H7 (cell line): Measurements from ENCODE around the gene SEC14L5. TPM values are rescaled to one million over a fixed set of nuclear protein-coding genes. Genes with fewer than 3 reads are reported as not detected.

Source experiments
- DNase-seq: peaks from one replicate; pipeline ENCODE4 v3.0.0; 2012
- H3K27me3 ChIP-seq: 2 replicates; pipeline ENCODE4 v1.6.0; 2011; ENCODE audit warnings: mild to moderate bottlenecking, low read length; ENCODE audit not compliant: control insufficient read depth, insufficient read depth
- H3K36me3 ChIP-seq: replicated peaks from 2 replicates; pipeline ENCODE4 v1.5.1; 2011; ENCODE audit warnings: low read length; ENCODE audit not compliant: control insufficient read depth, insufficient read depth
- H3K4me3 ChIP-seq: 2 replicates; pipeline ENCODE4 v1.5.1; 2011; ENCODE audit warnings: low read depth, mild to moderate bottlenecking, control low read depth, low read length, moderate library complexity; ENCODE audit not compliant: insufficient read depth
- total RNA-seq: library from RNA; depleted of rRNA; stranded (reverse); fragments of >200 nt; shearing (Covaris generic); gene quantifications from 2 replicates; pipeline ENCODE4 v1.2.3, GENCODE V29; 2014

SEC14L5 gene
- total RNA-seq, 1 experiment from 2014 or later = 2.1 TPM

- DNase-seq = no peak
Observed at GRCh38 chr16:4979736-4980660, 21.9 kb downstream of the SEC14L5 start.

DNA sequence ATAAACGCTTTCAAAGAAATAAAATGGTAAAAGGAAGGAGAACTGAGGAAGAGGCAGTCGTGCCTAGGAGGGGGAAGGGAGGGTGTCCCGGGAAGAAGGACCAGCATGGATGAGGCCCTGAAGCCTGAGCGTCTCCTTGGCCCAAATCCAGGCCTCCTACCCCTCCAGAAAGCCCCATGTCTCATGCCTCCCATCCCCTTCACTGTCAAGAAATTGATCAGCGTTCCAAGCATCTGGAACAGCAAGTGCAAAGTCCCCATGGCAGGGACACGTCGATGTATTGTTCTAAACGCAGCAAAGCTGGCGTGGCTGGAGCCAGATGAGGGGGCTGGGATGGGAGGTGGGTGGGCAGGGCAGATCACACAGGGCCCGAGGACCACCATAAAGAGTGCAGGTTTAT, 22.6 kb downstream of the SEC14L5 start:
- no peak overlapping the region for H3K4me3 ChIP-seq
- no peaks in the 10 kb centered on the region for H3K27me3 ChIP-seq
- no peak for DNase-seq
- no peaks in the 10 kb centered on the region for H3K36me3 ChIP-seq

More at GRCh38 chr16:4979736-4980660, 21.9 kb downstream of the SEC14L5 start:
- no peaks in the 10 kb centered on the region for H3K36me3 ChIP-seq
- H3K4me3 ChIP-seq = no peak overlapping the region
- no peaks in the 10 kb centered on the region for H3K27me3 ChIP-seq

DNA sequence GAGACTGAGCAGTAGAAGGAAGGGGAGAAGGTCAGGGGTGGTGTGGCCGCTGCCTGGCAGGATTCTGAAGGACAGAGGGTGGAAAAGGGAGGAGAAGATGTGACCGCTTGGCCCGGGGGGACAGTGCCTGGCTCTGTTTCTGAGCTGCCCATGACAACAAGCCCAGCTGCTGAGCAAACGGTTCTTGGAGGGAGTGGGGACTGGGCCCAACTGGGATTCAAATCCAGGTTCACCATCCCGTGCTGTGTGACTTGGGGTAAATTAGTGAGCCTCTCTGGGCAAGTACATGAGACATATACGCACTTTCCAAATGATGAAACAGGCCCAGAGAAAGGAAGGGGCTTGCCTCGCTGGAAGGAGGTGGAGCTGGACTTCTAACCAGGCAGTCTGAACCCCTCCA, 23.3 kb downstream of the SEC14L5 start:
- Histone ChIP-seq H3K36me3 (no peaks in the 10 kb centered on the region), H3K27me3 (peaks cover 1% of the 10 kb centered on the region; the same call in 1 of the 2 replicates), H3K4me3 (no peak overlapping the region)
- no peak for DNase-seq

DNA sequence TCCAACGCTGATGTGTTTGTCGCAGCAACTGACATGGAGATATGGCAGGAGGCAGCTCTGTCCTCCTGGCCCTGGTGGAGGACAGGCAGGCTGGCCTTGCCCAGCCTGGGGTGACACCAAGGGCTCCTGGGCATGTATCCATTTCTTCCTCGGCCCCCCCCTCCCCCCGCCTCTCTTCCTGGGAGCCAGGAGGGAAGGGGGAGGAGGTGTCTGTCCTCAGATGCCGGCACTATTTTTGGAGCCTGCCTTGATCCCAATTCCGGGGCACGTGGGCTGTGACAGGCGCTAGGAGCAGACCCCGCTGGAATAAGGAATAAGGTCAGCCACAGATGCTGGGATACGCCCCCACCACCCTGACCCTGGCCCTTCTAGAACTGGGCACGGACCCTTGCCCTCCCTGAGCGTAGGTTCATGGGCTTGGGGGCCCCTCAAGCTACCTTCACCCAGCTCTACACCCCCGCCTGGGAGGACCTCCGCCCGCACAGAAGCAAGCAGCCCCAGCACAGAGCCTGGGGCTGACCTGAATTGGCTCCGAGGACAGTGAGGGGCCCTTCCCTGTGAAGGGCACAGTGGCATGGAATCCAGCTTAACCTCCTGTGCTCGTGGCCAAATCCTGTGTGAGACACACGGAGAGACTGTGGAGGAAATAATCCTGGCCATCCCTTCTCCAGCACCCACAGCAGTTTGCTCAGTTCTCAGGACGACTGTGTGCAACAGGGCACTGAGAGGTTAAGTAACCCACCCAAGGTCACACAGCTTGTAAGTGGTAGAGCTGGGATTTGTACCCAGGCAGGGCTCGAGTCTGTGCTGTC, 24.1 kb downstream of the SEC14L5 start:
- DNase-seq = peak; percentile 59

DNA sequence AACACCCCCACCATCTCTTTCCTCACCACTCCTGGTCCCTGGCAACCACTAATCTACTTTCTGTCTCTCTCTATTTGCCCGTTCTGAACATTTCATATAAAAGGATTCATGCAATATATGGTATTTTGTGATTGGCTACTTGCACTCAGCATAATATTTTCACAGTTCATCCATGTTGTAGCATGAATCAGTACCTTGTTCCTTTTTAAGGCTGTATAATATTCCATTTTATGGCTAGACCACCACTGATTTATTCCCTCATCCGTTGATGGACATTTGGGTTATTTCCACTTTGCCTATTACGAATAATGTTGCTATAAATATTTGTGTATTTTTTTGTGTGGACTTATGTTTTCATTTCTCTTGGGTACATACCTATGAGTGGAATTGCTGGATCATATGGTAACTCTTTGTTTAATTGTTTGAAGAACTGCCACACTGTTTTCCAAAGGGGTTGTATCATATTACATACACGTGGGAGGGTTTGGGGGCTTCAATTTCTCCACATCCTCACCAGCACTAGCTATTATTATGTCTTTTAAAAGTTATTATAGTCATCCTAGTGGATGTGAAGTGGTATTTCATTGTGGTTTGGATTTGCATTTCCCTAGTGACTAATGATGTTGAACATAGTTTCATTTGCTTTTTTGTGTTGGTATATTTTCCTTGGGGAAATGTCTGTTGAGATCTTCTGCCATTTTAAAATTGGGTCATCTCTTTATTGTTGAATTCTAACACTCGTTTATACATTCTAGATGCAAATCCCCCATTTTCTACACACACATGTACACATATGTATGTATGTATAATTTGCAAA, 26.3 kb downstream of the SEC14L5 start:
- peaks cover 24% of the 10 kb centered on the region for H3K27me3 ChIP-seq
- no peak overlapping the region for H3K4me3 ChIP-seq
- DNase-seq = no peak
- H3K36me3 ChIP-seq = no peaks in the 10 kb centered on the region

More for the DNA sequence above, 24.1 kb downstream of the SEC14L5 start:
- no peaks in the 10 kb centered on the region for H3K36me3 ChIP-seq
- H3K4me3 ChIP-seq = no peak overlapping the region
- H3K27me3 ChIP-seq = peaks cover 6% of the 10 kb centered on the region

- Histone ChIP-seq H3K36me3 (no peaks in the 10 kb centered on the region), H3K27me3 (peaks cover 24% of the 10 kb centered on the region), H3K4me3 (peak overlapping the region; percentile 37)
- no peak for DNase-seq
Observed at GRCh38 chr16:4987250-4987579, 29.1 kb downstream of the SEC14L5 start.

- Histone ChIP-seq H3K36me3 (no peaks in the 10 kb centered on the region), H3K27me3 (peaks cover 24% of the 10 kb centered on the region), H3K4me3 (peak overlapping the region; percentile 37)
- DNase-seq = peak; percentile 95
Observed at GRCh38 chr16:4987580-4988374, 29.6 kb downstream of the SEC14L5 start.

DNA sequence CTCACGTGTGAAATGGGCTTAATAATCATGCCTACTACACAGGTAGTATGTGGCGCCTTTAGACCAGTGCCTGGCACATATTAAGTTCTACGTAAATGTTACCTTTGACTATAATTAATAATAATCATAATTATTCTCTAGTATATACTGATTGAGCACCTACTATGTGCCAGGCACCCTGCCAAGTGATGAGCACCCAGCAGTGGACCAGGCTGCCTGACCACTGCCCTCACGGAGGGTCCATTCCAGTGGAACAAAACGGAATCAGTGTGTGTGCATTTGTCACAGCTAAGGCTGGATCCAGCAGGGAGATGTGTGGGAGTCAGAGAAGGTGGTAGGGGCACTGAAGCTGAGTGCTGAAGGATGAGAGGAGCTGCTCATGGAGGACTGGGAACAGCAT, 30.5 kb downstream of the SEC14L5 start:
- Histone ChIP-seq H3K27me3 (peaks cover 24% of the 10 kb centered on the region), H3K36me3 (no peaks in the 10 kb centered on the region; the same call in 1 of the 2 replicates), H3K4me3 (no peak overlapping the region)
- peak; percentile 37 for DNase-seq

- DNase-seq = peak; percentile 21
- H3K36me3 ChIP-seq = no peaks in the 10 kb centered on the region; the same call in 1 of the 2 replicates
- H3K4me3 ChIP-seq = no peak overlapping the region
- H3K27me3 ChIP-seq = peaks cover 24% of the 10 kb centered on the region
Observed at GRCh38 chr16:4989391-4990006, 31.4 kb downstream of the SEC14L5 start.

DNA sequence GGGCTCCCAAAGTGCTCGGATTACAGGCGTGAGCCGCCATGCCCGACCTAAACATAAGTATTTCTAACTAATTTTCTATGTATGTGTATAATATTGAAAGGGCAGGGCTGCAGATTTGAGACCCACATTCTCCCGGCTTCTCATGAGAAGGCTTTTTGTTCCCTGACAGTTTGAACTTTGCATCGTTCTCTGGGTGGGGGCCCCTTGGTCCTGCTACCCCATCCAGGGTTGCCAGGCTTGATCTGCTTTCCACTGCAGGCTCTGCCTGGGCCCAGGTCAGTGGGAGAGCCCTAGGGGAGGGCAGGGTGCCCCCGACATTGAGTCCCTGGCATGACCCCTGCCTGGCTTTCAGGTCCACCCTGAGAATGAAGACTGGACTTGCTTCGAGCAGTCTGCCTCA, 32.3 kb downstream of the SEC14L5 start:
- no peak overlapping the region for H3K4me3 ChIP-seq
- H3K27me3 ChIP-seq = peaks cover 24% of the 10 kb centered on the region
- DNase-seq = no peak
- H3K36me3 ChIP-seq = no peaks in the 10 kb centered on the region; the same call in 1 of the 2 replicates

DNA sequence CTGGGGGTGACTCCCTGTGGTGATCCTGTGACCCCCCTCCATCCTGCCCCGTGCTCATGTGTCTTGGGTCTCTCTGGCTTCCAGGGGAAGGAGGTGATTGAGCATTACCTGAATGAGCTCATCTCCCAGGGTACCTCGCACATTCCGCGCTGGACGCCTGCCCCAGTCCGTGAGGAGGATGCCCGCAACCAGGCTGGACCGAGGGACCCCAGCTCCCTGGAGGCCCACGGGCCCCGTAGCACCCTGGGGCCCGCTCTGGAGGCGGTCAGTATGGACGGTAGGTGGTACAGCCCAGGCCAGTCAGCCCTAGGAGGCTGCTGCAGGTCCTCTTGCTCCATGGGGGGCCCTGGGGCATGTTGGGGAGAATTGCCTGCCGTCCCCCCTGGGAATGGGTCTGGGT, 33.6 kb downstream of the SEC14L5 start:
- Histone ChIP-seq H3K4me3 (no peak overlapping the region), H3K36me3 (no peaks in the 10 kb centered on the region; the same call in 1 of the 2 replicates), H3K27me3 (peaks cover 22% of the 10 kb centered on the region)
- DNase-seq = peak; percentile 40

- no peak for DNase-seq
- Histone ChIP-seq H3K27me3 (no peaks in the 10 kb centered on the region), H3K36me3 (no peaks in the 10 kb centered on the region; the same call in 1 of the 2 replicates), H3K4me3 (no peak overlapping the region)
Observed at GRCh38 chr16:4994719-4995434, 36.7 kb downstream of the SEC14L5 start.

- no peaks in the 10 kb centered on the region for H3K27me3 ChIP-seq
- DNase-seq = peak; percentile 20
- no peak overlapping the region for H3K4me3 ChIP-seq
- H3K36me3 ChIP-seq = no peaks in the 10 kb centered on the region
Observed at GRCh38 chr16:5000573-5001001, 42.5 kb downstream of the SEC14L5 start.
